ENCODE data around the gene NR2F6.
"Not testable (repeated sequence)": the region's sequence is repeated elsewhere in the genome, so short reads cannot be mapped to it uniquely, and the experiment has no call there.

NR2F6 gene

DNA sequence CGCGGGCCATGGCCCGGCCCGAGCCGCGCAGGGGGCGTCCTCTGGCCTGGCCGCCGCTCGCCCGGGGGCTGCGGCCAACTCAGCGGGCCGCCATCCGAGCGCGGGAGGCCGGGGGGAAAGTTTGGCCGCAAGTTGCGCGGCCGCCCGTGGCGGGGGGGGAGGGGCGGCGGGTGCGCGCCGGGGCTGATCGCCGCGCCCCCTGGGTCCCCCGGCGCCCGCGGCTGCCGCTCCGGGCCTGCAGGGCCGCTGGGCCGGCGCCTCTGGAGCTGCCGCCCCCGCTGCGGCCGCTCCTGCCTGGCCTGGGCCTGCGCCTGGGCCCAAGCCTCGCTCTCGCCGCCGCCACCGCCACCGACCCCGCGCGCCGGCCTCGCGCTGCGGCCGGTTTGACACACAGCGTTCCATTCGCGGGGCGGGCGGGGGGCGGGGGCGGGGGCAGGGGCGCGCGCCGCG is at the start of gene NR2F6:
Gene NR2F6 (minus strand): TSS at position 385 of the 450 bp plus-strand sequence. CDS start 699 bp downstream, outside the sequence.
- DNase-seq (ENCODE audit: low read depth in 2 of 2) = peak in 1 of 2 donors; percentile 23

GRCh38 chr19:17294051-17294891 is 48.6 kb upstream of the NR2F6 start:
- DNase-seq (ENCODE audit: low read depth in 2 of 2) = peak in 1 of 2 donors; percentile 39

DNA sequence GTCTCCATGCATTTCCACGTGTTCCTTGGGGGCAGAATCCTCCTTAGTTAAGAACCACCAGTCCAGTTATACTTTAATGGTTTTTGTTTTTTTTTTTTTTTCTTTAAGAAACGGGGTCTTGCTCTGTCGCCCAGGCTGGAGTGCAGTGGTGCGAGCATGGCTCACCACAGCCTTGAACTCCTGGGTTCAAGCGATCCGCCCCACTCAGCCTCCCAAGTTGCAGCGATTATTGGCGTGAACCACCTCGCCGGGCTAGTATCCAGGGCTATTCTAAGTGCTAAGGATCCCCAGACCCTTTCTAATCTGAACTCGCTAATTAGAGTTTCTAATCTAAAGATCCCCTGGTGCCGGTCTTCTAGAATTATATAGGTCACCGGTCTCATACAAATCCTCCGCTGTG is 47.9 kb upstream of the NR2F6 start:
- no peak for DNase-seq (ENCODE audit: low read depth in 2 of 2)

GRCh38 chr19:17292301-17293074 is 46.8 kb upstream of the NR2F6 start:
- peak; percentile 48 to 74 for DNase-seq (ENCODE audit: low read depth in 2 of 2)

GRCh38 chr19:17289489-17289888 is 43.8 kb upstream of the NR2F6 start:
- DNase-seq (ENCODE audit: low read depth in 2 of 2) = peak in 1 of 2 donors; percentile 7

- no peak for DNase-seq (ENCODE audit: low read depth in 2 of 2)
Measured at GRCh38 chr19:17286752-17287151, 41.0 kb upstream of the NR2F6 start.

DNA sequence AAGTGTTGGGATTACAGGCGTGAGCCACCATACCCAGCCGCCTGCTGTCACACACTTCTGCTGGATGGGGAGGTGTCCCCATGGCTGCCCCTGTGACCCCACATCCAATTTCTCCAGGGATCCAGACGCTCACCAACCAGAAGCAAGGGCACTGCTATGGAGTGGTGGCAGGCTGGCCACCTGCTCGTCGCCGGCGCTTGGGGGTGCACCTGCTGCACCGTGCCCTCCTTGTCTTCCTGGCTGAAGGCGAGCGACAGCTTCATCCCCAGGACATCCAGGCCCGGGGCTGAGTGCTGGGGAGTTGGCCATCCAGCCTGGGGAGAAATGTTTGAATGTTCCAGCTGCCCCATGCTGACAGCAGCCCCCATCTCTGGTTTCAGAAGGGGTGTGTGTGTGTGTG is 40.5 kb upstream of the NR2F6 start:
- no peak for DNase-seq (ENCODE audit: low read depth in 2 of 2)

- DNase-seq (ENCODE audit: low read depth in 2 of 2) = no peak
Measured at GRCh38 chr19:17285415-17286135, 39.9 kb upstream of the NR2F6 start.

- DNase-seq (ENCODE audit: low read depth in 2 of 2) = no peak
Measured at GRCh38 chr19:17283504-17283996, 37.8 kb upstream of the NR2F6 start.

DNA sequence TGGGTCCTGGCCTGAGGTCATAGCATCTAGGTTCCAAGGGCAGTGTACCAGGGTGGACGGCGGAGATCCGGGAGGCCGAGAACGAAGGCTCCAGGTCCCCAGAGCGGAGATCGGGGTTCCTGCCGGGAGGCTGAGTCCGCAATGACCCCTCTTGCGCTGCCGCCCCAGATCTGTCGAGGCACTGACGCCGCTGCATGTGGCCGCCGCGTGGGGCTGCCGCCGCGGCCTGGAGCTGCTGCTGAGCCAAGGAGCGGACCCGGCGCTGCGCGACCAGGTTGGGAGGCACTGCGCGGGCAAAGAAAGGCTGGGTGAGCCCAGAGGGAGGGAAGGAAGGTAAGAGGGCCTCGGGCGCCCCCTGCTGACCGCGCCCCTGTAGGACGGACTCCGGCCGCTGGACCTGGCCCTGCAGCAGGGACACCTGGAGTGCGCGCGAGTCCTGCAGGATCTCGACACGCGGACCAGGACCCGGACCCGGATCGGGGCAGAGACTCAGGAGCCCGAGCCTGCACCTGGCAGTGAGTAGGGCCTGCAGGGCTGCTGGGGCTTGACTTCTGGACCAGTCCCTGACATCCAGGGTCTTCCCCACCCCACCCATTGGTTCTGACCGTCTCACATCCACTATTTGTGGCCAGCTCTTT is 36.9 kb upstream of the NR2F6 start:
- DNase-seq (ENCODE audit: low read depth in 2 of 2) = peak; percentile 65 to 68

DNA sequence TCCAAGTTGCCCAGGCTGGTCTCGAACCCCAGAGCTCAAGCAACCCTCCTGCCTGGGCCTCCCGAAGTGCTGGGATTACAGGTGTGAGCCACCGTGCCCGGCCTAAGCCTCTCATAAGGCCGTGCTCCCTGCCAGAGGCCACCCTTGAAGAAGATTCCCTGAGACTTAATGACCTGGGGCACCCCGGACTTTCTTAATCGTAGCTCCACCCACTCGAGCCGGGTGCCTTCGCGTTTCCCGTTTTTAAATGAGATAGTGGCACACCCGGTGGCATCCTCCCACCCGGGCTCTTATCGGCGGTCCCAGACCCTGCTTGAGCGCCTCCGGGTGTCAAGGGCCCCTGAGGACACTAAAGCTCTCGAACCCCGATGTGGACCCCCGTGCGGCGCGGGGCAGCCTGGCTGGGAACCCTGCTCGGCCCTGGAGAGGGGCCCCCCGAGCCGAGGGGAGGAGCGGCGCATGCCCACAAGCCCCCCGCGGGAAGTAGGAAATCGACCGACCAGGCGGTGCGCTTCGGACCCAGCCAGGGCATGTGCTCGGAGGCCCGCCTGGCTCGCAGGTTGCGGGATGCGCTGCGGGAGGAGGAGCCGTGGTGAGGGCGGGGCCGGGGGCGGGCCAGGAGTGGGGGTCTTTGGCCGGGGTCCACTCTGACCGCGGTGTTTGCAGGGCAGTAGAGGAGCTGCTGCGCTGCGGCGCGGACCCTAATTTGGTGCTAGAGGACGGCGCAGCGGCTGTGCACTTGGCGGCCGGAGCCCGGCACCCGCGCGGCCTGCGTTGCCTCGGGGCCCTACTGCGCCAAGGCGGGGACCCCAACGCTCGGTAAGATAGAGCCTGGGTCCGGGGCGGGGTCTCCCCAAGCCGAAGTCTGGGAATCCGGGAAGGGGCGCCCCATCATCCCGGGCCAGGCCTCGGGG is 35.9 kb upstream of the NR2F6 start, which contains the start of gene ANKLE1:
Gene ANKLE1 (plus strand): TSS at position 511 of the 914 bp plus-strand sequence. CDS start 20 bp downstream, at position 531.
- DNase-seq (ENCODE audit: low read depth in 2 of 2) = peak in 1 of 2 donors; percentile 10

DNA sequence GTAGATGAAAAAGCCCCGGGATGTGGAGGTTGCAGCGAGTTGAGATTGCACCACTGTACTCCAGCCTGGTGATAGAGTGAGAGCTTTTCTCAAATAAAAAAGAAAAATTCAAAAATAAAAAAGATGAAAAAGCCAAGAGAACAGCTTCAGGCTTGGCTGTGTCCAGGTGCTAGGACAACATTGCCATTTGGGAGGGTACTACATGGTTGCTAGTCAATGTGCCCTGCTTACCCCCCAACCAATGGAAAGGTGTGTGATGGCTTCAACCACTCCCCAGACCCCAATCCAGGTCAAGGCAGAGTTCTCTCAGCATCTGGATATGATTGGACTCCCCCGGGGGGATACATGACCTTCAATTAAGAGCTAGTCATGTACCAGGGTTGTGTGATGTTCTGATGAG is 33.7 kb upstream of the NR2F6 start:
- DNase-seq (ENCODE audit: low read depth in 2 of 2) = no peak

DNA sequence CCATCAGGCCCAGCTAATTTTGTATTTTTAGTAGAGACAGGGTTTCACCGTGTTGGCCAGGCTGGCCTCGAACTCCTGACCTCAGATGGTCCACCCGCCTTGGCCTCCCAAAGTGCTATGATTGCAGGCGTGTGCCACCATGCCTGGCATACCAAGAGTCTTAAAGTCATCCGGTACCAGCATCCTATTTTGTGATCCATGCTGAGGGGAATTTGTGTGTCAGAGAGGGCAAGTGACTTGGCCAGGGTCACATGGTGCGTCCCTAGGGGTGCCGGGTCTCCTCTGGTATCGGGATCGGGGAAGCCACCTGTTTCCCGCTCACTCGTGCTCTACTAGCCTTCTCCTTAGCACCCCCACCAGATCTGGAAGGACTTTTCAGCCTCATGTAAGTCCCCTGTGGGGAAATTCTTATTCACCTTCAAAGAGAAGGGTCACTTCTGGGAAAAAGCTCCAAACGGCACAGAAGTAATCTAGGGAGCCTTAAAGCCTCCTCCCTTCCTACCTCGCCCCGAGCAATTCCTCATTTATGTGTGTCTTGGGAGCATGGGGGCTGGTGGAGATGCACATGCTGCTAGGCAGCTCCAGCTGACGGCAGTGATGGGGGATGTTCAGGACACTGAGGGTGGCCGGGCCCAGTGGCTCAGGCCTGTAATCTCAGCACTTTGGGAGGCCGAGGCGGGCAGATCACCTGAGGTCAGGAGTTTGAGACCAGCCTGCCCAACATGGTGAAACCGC is 29.9 kb upstream of the NR2F6 start:
- no peak for DNase-seq (ENCODE audit: low read depth in 2 of 2)

- DNase-seq (ENCODE audit: low read depth in 2 of 2) = not testable (repeated sequence)
Measured at GRCh38 chr19:17274892-17275291, 29.2 kb upstream of the NR2F6 start.

- DNase-seq (ENCODE audit: low read depth in 2 of 2) = no peak
Measured at GRCh38 chr19:17268754-17269153, 23.0 kb upstream of the NR2F6 start.

GRCh38 chr19:17266975-17267788 is 21.5 kb upstream of the NR2F6 start, which contains the start of gene BABAM1:
Gene BABAM1, plus strand, starts transcription at chr19:17267443. Its CDS starts 1,364 bp downstream, at chr19:17268807.
- peak; percentile 83 to 88 for DNase-seq (ENCODE audit: low read depth in 2 of 2)

DNA sequence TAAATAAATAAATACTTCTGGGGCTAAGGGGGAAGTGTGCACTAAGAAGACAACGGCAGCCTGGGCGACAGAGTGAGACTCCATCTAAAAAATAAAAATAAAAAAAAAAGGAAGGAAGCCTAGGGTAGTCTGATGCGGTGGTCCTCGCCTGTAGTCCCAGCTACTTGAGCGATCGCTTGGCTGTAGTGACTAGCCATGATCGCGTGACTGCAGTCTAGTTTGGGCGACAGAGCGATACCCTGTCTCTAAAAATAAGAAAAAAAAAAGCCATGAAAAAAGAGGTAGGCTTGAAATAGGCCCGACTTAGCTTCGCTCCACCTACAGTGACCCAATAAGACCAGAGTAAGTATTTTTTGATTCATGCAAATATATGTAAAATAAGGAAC is 20.9 kb upstream of the NR2F6 start:
- no peak for DNase-seq (ENCODE audit: low read depth in 2 of 2)

DNA sequence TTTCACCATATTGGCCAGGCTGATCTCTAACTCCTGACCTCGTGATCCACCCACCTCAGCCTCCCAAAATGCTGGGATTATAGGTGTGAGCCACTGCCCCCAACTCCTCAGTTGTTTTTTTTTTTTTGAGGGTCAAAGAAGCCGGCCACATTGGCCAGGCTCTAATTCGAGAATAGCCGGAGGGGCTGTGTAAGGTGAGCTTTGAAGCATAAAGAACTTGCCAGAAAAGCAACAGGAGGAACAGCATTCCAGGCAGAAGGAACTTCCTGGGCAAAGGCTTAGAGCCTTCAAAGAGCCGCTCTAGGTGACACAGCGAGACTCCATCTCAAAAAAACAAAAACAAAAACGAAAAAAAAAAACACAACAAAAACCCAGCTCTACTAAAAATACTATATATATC is 20.3 kb upstream of the NR2F6 start:
- no peak for DNase-seq (ENCODE audit: low read depth in 2 of 2)

DNA sequence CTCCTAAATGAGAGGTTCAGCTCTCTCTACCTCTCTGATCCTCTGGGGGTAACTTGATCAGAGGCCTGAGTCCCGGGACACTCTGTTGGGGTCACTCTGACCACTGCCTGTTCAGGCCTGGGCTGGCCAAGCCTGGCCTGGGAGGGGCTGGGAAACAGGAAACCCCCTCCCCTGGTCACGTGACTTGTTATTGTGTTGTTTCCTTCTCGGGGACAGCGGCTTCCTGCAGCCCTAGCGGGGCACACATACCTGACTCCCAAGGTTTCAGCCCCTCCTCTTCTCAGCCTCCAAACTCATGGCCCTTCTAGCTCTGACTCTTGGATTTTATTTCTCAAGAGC is 18.9 kb upstream of the NR2F6 start, which contains the start of gene USHBP1:
Gene USHBP1 (minus strand): TSS at position 105 of the 339 bp plus-strand sequence. CDS start 446 bp downstream, outside the sequence.
- DNase-seq (ENCODE audit: low read depth in 2 of 2) = no peak

Measured in stimulated activated CD4-positive, alpha-beta T cell treated with anti-CD3 and anti-CD28 coated beads, Interleukin-1b, Interleukin-23, amount 100 ng/mL, for 1 hour (primary cell).